CMK (cell line): ENCODE measurements around the gene THRAP3.

Source experiments
- DNase-seq: peaks from one replicate; pipeline ENCODE4 v3.0.0-alpha.2; 2010; ENCODE audit warnings: low read depth

Gene THRAP3

GRCh38 chr1:36324353-36324703 is 100.1 kb downstream of the THRAP3 start:
- DNase-seq, result no peak

- DNase-seq, result no peak
Observed at GRCh38 chr1:36326499-36326898, 102.3 kb downstream of the THRAP3 start.

GRCh38 chr1:36327421-36328087 is 103.3 kb downstream of the THRAP3 start:
- DNase-seq, result no peak

- DNase-seq, result no peak
Observed at GRCh38 chr1:36328088-36328480, 103.8 kb downstream of the THRAP3 start.

- DNase-seq, result no peak
Observed at GRCh38 chr1:36328713-36329112, 104.5 kb downstream of the THRAP3 start.

- no peak for DNase-seq
Observed at GRCh38 chr1:36329817-36330216, 105.6 kb downstream of the THRAP3 start.

- DNase-seq, result no peak
Observed at GRCh38 chr1:36330940-36331339, 106.7 kb downstream of the THRAP3 start.

GRCh38 chr1:36337830-36338229 is 113.6 kb downstream of the THRAP3 start:
- no peak for DNase-seq

- no peak for DNase-seq
Observed at GRCh38 chr1:36339215-36339614, 115.0 kb downstream of the THRAP3 start.

- no peak for DNase-seq
Observed at GRCh38 chr1:36339615-36340014, 115.4 kb downstream of the THRAP3 start.

- no peak for DNase-seq
Observed at GRCh38 chr1:36341626-36342320, 117.5 kb downstream of the THRAP3 start.

- no peak for DNase-seq
Observed at GRCh38 chr1:36342426-36343185, 118.4 kb downstream of the THRAP3 start.

- DNase-seq, result no peak
Observed at GRCh38 chr1:36343651-36344394, 119.6 kb downstream of the THRAP3 start.

- no peak for DNase-seq
Observed at GRCh38 chr1:36344395-36344680, 120.1 kb downstream of the THRAP3 start.

GRCh38 chr1:36345353-36345752 is 121.1 kb downstream of the THRAP3 start:
- DNase-seq, result no peak

GRCh38 chr1:36346741-36347370 is 122.6 kb downstream of the THRAP3 start:
- no peak for DNase-seq

GRCh38 chr1:36349241-36349671 is 125.0 kb downstream of the THRAP3 start:
- DNase-seq, result no peak

GRCh38 chr1:36349839-36350238 is 125.6 kb downstream of the THRAP3 start:
- DNase-seq, result no peak

GRCh38 chr1:36350659-36351226 is 126.5 kb downstream of the THRAP3 start:
- DNase-seq, result no peak

GRCh38 chr1:36351227-36351977 is 127.2 kb downstream of the THRAP3 start:
- DNase-seq, result no peak
